Mucosa of gallbladder (tissue), 1 donor: Measurements from ENCODE around the gene CHD3. TPM values are rescaled to one million over a fixed set of nuclear protein-coding genes. Genes with fewer than 3 reads are reported as not detected.

Source experiments
- DNase-seq: peaks from one replicate; pipeline ENCODE4 v3.0.0-alpha.2; 2020; ENCODE audit warnings: low spot score
- total RNA-seq: library from RNA; stranded (reverse); gene quantifications from one replicate; pipeline ENCODE4 v1.2.1, GENCODE V29; 2021
- donor health status: DM: no; HTN: no; CAD: no.

Gene CHD3
- total RNA-seq, 1 donor from 2014 or later = 127 TPM

GRCh38 chr17:7894226-7894625 is 5.6 kb downstream of the CHD3 start:
- DNase-seq = no peak

GRCh38 chr17:7894866-7895265 is 6.3 kb downstream of the CHD3 start:
- no peak for DNase-seq

- DNase-seq = no peak
Observed at GRCh38 chr17:7897090-7897489, 8.5 kb downstream of the CHD3 start.

- DNase-seq = no peak
Observed at GRCh38 chr17:7897773-7898172, 9.2 kb downstream of the CHD3 start.

GRCh38 chr17:7903154-7904103 is 14.8 kb downstream of the CHD3 start:
- no peak for DNase-seq

- no peak for DNase-seq
Observed at GRCh38 chr17:7909089-7909488, 20.5 kb downstream of the CHD3 start.

GRCh38 chr17:7910281-7910680 is 21.7 kb downstream of the CHD3 start:
- DNase-seq = no peak

- no peak for DNase-seq
Observed at GRCh38 chr17:7910711-7911110, 22.1 kb downstream of the CHD3 start.

GRCh38 chr17:7911116-7911515 is 22.5 kb downstream of the CHD3 start:
- no peak for DNase-seq

- peak; percentile 65 for DNase-seq
Observed at GRCh38 chr17:7912927-7913524, 24.4 kb downstream of the CHD3 start.

GRCh38 chr17:7915179-7915610 is 26.6 kb downstream of the CHD3 start:
- no peak for DNase-seq

- peak; percentile 92 for DNase-seq
Observed at GRCh38 chr17:7915611-7916384, 27.2 kb downstream of the CHD3 start, which contains the start of gene RNF227. RNF227 (minus strand) TSS chr17:7916289; CDS start chr17:7916195, 94 bp downstream.

GRCh38 chr17:7916385-7916682 is 27.7 kb downstream of the CHD3 start:
- no peak for DNase-seq

GRCh38 chr17:7916808-7917207 is 28.2 kb downstream of the CHD3 start:
- no peak for DNase-seq

GRCh38 chr17:7922269-7922844 is 33.8 kb downstream of the CHD3 start:
- DNase-seq = no peak

GRCh38 chr17:7922845-7923628 is 34.4 kb downstream of the CHD3 start:
- DNase-seq = peak; percentile 85

GRCh38 chr17:7927596-7927995 is 39.0 kb downstream of the CHD3 start:
- no peak for DNase-seq

- DNase-seq = peak; percentile 40
Observed at GRCh38 chr17:7929158-7930023, 40.8 kb downstream of the CHD3 start, which contains the start of gene KCNAB3. KCNAB3 (minus strand) TSS chr17:7929856; CDS start chr17:7929435, 421 bp downstream.

GRCh38 chr17:7930841-7931631 is 42.4 kb downstream of the CHD3 start:
- DNase-seq = no peak
